ENCODE results near the gene ST14. TPM values are rescaled to one million over a fixed set of nuclear protein-coding genes. Genes with fewer than 3 reads are reported as not detected.
"Not testable (repeated sequence)": the region's sequence is repeated elsewhere in the genome, so short reads cannot be mapped to it uniquely, and the experiment has no call there.

Gene ST14
- total RNA-seq, 4 donors from 2014 or later = 71.9 to 109 (median 84.6) TPM

- H3K27ac ChIP-seq = no peak overlapping the region
- TF ChIP-seq, protein P1, sequence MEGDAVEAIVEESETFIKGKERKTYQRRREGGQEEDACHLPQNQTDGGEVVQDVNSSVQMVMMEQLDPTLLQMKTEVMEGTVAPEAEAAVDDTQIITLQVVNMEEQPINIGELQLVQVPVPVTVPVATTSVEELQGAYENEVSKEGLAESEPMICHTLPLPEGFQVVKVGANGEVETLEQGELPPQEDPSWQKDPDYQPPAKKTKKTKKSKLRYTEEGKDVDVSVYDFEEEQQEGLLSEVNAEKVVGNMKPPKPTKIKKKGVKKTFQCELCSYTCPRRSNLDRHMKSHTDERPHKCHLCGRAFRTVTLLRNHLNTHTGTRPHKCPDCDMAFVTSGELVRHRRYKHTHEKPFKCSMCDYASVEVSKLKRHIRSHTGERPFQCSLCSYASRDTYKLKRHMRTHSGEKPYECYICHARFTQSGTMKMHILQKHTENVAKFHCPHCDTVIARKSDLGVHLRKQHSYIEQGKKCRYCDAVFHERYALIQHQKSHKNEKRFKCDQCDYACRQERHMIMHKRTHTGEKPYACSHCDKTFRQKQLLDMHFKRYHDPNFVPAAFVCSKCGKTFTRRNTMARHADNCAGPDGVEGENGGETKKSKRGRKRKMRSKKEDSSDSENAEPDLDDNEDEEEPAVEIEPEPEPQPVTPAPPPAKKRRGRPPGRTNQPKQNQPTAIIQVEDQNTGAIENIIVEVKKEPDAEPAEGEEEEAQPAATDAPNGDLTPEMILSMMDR (IDR thresholded peaks at IDR 0.05) = no peak
- TF ChIP-seq EP300 (IDR thresholded peaks at IDR 0.05) = no peak
- H3K36me3 ChIP-seq = peaks cover 25% of the 10 kb centered on the region
- DNase-seq (ENCODE audit: low spot score in 2 of 2) = no peak
- 73% methylated on average over 8 of the region's 19 CpGs for WGBS
- H3K4me3 ChIP-seq = no peak overlapping the region
- H3K27me3 ChIP-seq = no peaks in the 10 kb centered on the region
- peaks cover 8% of the 10 kb centered on the region for H3K4me1 ChIP-seq
- no peaks in the 10 kb centered on the region for H3K9me3 ChIP-seq
These were observed 29.2 kb downstream of the ST14 start for GRCh38 chr11:130188585-130189347.

DNA sequence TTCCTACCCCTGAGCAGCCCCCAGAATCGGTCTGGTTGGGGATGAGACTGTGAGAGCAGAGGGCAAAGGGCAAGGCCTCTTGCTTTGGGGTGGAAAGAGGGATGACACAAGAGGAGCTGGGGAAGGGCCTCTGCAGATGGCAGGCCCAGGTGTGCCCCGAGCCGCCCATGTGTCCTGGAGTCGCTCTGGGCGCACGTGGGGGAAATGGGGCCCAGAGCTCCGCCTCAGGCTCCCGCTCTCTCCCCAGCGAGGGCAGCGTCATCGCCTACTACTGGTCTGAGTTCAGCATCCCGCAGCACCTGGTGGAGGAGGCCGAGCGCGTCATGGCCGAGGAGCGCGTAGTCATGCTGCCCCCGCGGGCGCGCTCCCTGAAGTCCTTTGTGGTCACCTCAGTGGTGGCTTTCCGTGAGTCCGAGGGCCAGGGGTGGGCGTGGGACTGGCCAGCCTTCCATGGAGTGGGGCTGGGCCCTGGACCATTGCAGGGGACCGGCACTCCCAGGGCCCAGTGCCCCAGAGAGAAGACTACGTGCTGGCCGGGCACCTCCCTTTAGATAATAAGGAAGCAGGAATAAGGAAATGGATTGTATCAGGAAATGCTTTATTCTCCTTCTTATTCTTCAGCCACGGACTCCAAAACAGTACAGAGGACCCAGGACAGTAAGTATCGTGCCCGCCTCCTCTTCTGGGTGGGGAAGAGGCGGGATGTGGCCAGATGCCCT lies 30.1 kb downstream of the ST14 start:
- Histone ChIP-seq H3K9me3 (no peaks in the 10 kb centered on the region), H3K27ac (no peak overlapping the region), H3K27me3 (no peaks in the 10 kb centered on the region), H3K4me3 (no peak overlapping the region), H3K4me1 (peaks cover 8% of the 10 kb centered on the region), H3K36me3 (peaks cover 34% of the 10 kb centered on the region)
- DNase-seq (ENCODE audit: low spot score in 2 of 2) = no peak
- TF ChIP-seq POLR2A (IDR thresholded peaks at IDR 0.05) (no peak), EP300 (IDR thresholded peaks at IDR 0.05) (no peak), POLR2AphosphoS5 (IDR thresholded peaks at IDR 0.05) (no peak)
- TF ChIP-seq, protein P1 (IDR thresholded peaks at IDR 0.05) = no peak
- 85% methylated on average over 20 of the region's 32 CpGs for whole genome bisulfite sequencing

GRCh38 chr11:130190371-130190881 lies 30.8 kb downstream of the ST14 start:
- Histone ChIP-seq H3K27ac (no peak overlapping the region), H3K4me1 (peaks cover 8% of the 10 kb centered on the region), H3K9me3 (no peaks in the 10 kb centered on the region), H3K36me3 (peaks cover 39% of the 10 kb centered on the region), H3K4me3 (no peak overlapping the region), H3K27me3 (no peaks in the 10 kb centered on the region)
- 91% methylated on average over 12 of the region's 29 CpGs for WGBS
- TF ChIP-seq POLR2AphosphoS5 (IDR thresholded peaks at IDR 0.05) = no peak
- no peak for TF ChIP-seq EP300 (IDR thresholded peaks at IDR 0.05)
- TF ChIP-seq, protein P1 (IDR thresholded peaks at IDR 0.05) = no peak
- no peak for TF ChIP-seq POLR2A (IDR thresholded peaks at IDR 0.05)
- no peak for DNase-seq (ENCODE audit: low spot score in 2 of 2)

DNA sequence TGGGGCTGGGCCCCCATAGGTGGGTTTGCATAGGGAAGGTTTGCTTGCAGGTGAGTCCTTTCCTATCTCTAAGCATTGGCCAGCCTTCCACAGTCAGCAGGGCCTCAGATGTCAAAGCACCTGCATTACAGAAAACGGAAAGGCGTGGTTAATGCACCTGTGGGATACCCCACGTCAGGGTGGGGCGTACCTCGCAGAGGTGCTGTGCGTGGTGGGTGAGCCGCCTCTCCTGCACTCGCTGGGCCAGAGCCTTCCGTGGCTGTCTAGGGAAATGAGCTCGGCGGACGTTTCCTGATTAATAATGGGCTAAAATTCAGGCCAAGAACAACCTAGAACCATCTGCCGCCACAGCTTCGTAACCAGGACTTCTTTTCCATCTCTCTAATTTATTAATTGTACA lies 32.3 kb downstream of the ST14 start:
- no peak overlapping the region for H3K4me3 ChIP-seq
- H3K36me3 ChIP-seq = peaks cover 47% of the 10 kb centered on the region
- DNase-seq (ENCODE audit: low spot score in 2 of 2) = no peak
- H3K4me1 ChIP-seq = peaks cover 8% of the 10 kb centered on the region
- H3K9me3 ChIP-seq = no peaks in the 10 kb centered on the region
- H3K27ac ChIP-seq = no peak overlapping the region
- no peaks in the 10 kb centered on the region for H3K27me3 ChIP-seq
- 90% methylated on average over 14 of the region's 14 CpGs for WGBS
- TF ChIP-seq EP300 (IDR thresholded peaks at IDR 0.05) (no peak), POLR2AphosphoS5 (IDR thresholded peaks at IDR 0.05) (no peak), POLR2A (IDR thresholded peaks at IDR 0.05) (no peak)
- TF ChIP-seq, protein P1 (IDR thresholded peaks at IDR 0.05) = no peak

GRCh38 chr11:130192845-130193267 lies 33.3 kb downstream of the ST14 start:
- no peaks in the 10 kb centered on the region for H3K27me3 ChIP-seq
- no peak for DNase-seq (ENCODE audit: low spot score in 2 of 2)
- TF ChIP-seq POLR2A (IDR thresholded peaks at IDR 0.05) (no peak), POLR2AphosphoS5 (IDR thresholded peaks at IDR 0.05) (no peak), EP300 (IDR thresholded peaks at IDR 0.05) (no peak)
- TF ChIP-seq, protein P1 (IDR thresholded peaks at IDR 0.05) = no peak
- peaks cover 56% of the 10 kb centered on the region for H3K36me3 ChIP-seq
- H3K4me3 ChIP-seq = no peak overlapping the region
- WGBS = 76% methylated on average over 4 of the region's 4 CpGs
- H3K9me3 ChIP-seq = no peaks in the 10 kb centered on the region
- peaks cover 3% of the 10 kb centered on the region for H3K4me1 ChIP-seq
- no peak overlapping the region for H3K27ac ChIP-seq

DNA sequence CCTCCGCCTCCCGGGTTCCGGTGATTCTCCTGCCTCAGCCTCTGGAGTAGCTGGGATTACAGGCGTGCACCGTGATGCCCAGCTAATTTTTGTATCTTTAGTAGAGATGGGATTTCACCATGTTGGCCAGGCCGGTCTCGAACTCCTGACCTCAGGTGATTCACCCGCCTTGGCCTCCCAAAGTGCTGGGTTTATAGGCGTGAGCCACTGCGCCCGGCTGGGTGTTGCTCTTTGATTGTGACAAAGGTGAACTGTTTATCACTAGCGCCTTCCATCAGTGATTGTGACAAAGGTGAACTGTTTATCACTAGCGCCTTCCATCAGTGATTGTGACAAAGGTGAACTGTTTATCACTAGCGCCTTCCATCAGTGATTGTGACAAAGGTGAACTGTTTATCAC lies 34.0 kb downstream of the ST14 start:
- H3K36me3 ChIP-seq = peaks cover 60% of the 10 kb centered on the region
- not testable (repeated sequence) for H3K9me3 ChIP-seq; H3K27me3 ChIP-seq; H3K4me3 ChIP-seq; H3K27ac ChIP-seq; H3K4me1 ChIP-seq; DNase-seq (ENCODE audit: low spot score in 2 of 2)
- WGBS = 97% methylated on average over 14 of the region's 14 CpGs
